IPS-15b (cell line): Measurements from ENCODE around the gene UBASH3A.

Experiments
- H3K27me3 ChIP-seq: one replicate; pipeline ENCODE4 v1.6.1; 2013; ENCODE audit warnings: low read length; ENCODE audit not compliant: control insufficient read depth, insufficient read depth
- H3K36me3 ChIP-seq: one replicate; pipeline ENCODE4 v1.6.1; 2013; ENCODE audit warnings: low read length; ENCODE audit not compliant: control insufficient read depth, insufficient read depth
- H3K4me1 ChIP-seq: one replicate; pipeline ENCODE4 v1.6.1; 2013; ENCODE audit warnings: mild to moderate bottlenecking, low read length; ENCODE audit not compliant: control insufficient read depth, insufficient read depth
- H3K4me3 ChIP-seq: one replicate; pipeline ENCODE4 v1.5.1; 2013; ENCODE audit warnings: low read depth, low read length
- H3K9ac ChIP-seq: one replicate; pipeline ENCODE4 v1.6.1; 2013; ENCODE audit warnings: low read depth, mild to moderate bottlenecking, low read length
- H3K9me3 ChIP-seq: one replicate; pipeline ENCODE4 v1.6.1; 2013; ENCODE audit warnings: mild to moderate bottlenecking, low read length; ENCODE audit not compliant: control insufficient read depth, insufficient read depth

The UBASH3A gene

GRCh38 chr21:42403611-42404231 is at the start of gene UBASH3A:
Gene UBASH3A (plus strand): TSS chr21:42403902. CDS start chr21:42403946, 44 bp downstream.
- Histone ChIP-seq H3K27me3 (no peaks in the 10 kb centered on the region), H3K36me3 (no peaks in the 10 kb centered on the region), H3K4me3 (no peak within 1 kb of the TSS), H3K9ac (no peak within 1 kb of the TSS), H3K9me3 (no peaks in the 10 kb centered on the region), H3K4me1 (no peaks in the 10 kb centered on the region)

GRCh38 chr21:42356046-42356445 is 47.7 kb upstream of the UBASH3A start:
- Histone ChIP-seq H3K36me3 (no peaks in the 10 kb centered on the region), H3K9ac (no peak overlapping the region), H3K4me3 (no peak overlapping the region), H3K9me3 (peaks cover 3% of the 10 kb centered on the region), H3K4me1 (no peaks in the 10 kb centered on the region), H3K27me3 (no peaks in the 10 kb centered on the region)

- H3K9ac ChIP-seq, result no peak overlapping the region
- H3K4me3 ChIP-seq, result no peak overlapping the region
- H3K27me3 ChIP-seq, result no peaks in the 10 kb centered on the region
- no peaks in the 10 kb centered on the region for H3K36me3 ChIP-seq
- no peaks in the 10 kb centered on the region for H3K4me1 ChIP-seq
- H3K9me3 ChIP-seq, result peaks cover 3% of the 10 kb centered on the region
These were observed 47.1 kb upstream of the UBASH3A start for GRCh38 chr21:42356650-42357049.

GRCh38 chr21:42357307-42357706 is 46.4 kb upstream of the UBASH3A start:
- Histone ChIP-seq H3K4me1 (no peaks in the 10 kb centered on the region), H3K9me3 (peaks cover 3% of the 10 kb centered on the region), H3K9ac (no peak overlapping the region), H3K27me3 (no peaks in the 10 kb centered on the region), H3K4me3 (no peak overlapping the region), H3K36me3 (no peaks in the 10 kb centered on the region)

GRCh38 chr21:42358261-42358660 is 45.4 kb upstream of the UBASH3A start:
- no peaks in the 10 kb centered on the region for H3K4me1 ChIP-seq
- H3K27me3 ChIP-seq, result no peaks in the 10 kb centered on the region
- peaks cover 3% of the 10 kb centered on the region for H3K9me3 ChIP-seq
- H3K4me3 ChIP-seq, result no peak overlapping the region
- no peak overlapping the region for H3K9ac ChIP-seq
- no peaks in the 10 kb centered on the region for H3K36me3 ChIP-seq

GRCh38 chr21:42358937-42359336 is 44.8 kb upstream of the UBASH3A start:
- Histone ChIP-seq H3K4me1 (no peaks in the 10 kb centered on the region), H3K9me3 (peaks cover 3% of the 10 kb centered on the region), H3K36me3 (no peaks in the 10 kb centered on the region), H3K4me3 (no peak overlapping the region), H3K9ac (no peak overlapping the region), H3K27me3 (no peaks in the 10 kb centered on the region)

GRCh38 chr21:42360317-42360716 is 43.4 kb upstream of the UBASH3A start:
- H3K9me3 ChIP-seq, result peaks cover 3% of the 10 kb centered on the region
- no peaks in the 10 kb centered on the region for H3K4me1 ChIP-seq
- no peaks in the 10 kb centered on the region for H3K36me3 ChIP-seq
- no peak overlapping the region for H3K9ac ChIP-seq
- H3K27me3 ChIP-seq, result no peaks in the 10 kb centered on the region
- H3K4me3 ChIP-seq, result no peak overlapping the region

- no peaks in the 10 kb centered on the region for H3K36me3 ChIP-seq
- no peaks in the 10 kb centered on the region for H3K27me3 ChIP-seq
These were observed 42.4 kb upstream of the UBASH3A start for GRCh38 chr21:42361286-42361685.

GRCh38 chr21:42362198-42362597 is 41.5 kb upstream of the UBASH3A start:
- H3K27me3 ChIP-seq, result no peaks in the 10 kb centered on the region
- H3K9ac ChIP-seq, result no peak overlapping the region
- no peak overlapping the region for H3K4me3 ChIP-seq
- H3K4me1 ChIP-seq, result no peaks in the 10 kb centered on the region
- no peaks in the 10 kb centered on the region for H3K36me3 ChIP-seq
- H3K9me3 ChIP-seq, result peaks cover 3% of the 10 kb centered on the region

More at GRCh38 chr21:42361286-42361685, 42.4 kb upstream of the UBASH3A start:
- peaks cover 3% of the 10 kb centered on the region for H3K9me3 ChIP-seq
- no peak overlapping the region for H3K4me3 ChIP-seq
- H3K4me1 ChIP-seq, result no peaks in the 10 kb centered on the region
- no peak overlapping the region for H3K9ac ChIP-seq

GRCh38 chr21:42362700-42363099 is 41.0 kb upstream of the UBASH3A start:
- Histone ChIP-seq H3K9ac (no peak overlapping the region), H3K4me3 (no peak overlapping the region), H3K4me1 (no peaks in the 10 kb centered on the region)

GRCh38 chr21:42363312-42363711 is 40.4 kb upstream of the UBASH3A start:
- H3K27me3 ChIP-seq, result no peaks in the 10 kb centered on the region

More at GRCh38 chr21:42362700-42363099, 41.0 kb upstream of the UBASH3A start:
- H3K9me3 ChIP-seq, result peaks cover 3% of the 10 kb centered on the region
- H3K27me3 ChIP-seq, result no peaks in the 10 kb centered on the region
- H3K36me3 ChIP-seq, result no peaks in the 10 kb centered on the region

GRCh38 chr21:42364304-42364865 is 39.3 kb upstream of the UBASH3A start:
- no peaks in the 10 kb centered on the region for H3K27me3 ChIP-seq
- peaks cover 3% of the 10 kb centered on the region for H3K9me3 ChIP-seq
- no peaks in the 10 kb centered on the region for H3K4me1 ChIP-seq

More at GRCh38 chr21:42363312-42363711, 40.4 kb upstream of the UBASH3A start:
- H3K4me3 ChIP-seq, result no peak overlapping the region
- H3K36me3 ChIP-seq, result no peaks in the 10 kb centered on the region
- no peak overlapping the region for H3K9ac ChIP-seq
- H3K9me3 ChIP-seq, result peaks cover 3% of the 10 kb centered on the region
- H3K4me1 ChIP-seq, result no peaks in the 10 kb centered on the region

More at GRCh38 chr21:42364304-42364865, 39.3 kb upstream of the UBASH3A start:
- no peak overlapping the region for H3K4me3 ChIP-seq
- no peak overlapping the region for H3K9ac ChIP-seq
- no peaks in the 10 kb centered on the region for H3K36me3 ChIP-seq
